WTC11 (cell line): ENCODE data around the gene SPAG9. TPM values are rescaled to one million over a fixed set of nuclear protein-coding genes. Genes with fewer than 3 reads are reported as not detected.

Source experiments
- ATAC-seq: fragments of 200-7000 bp; cut with Tn5 transposase; 2 replicates; pipeline ENCODE4 v1.10.0; 2021; ENCODE audit warnings: mild to moderate bottlenecking, moderate library complexity
- CTCF ChIA-PET: fragments of 300-600 bp; sonication (Branson Sonifier 250); formaldehyde crosslinking; loops from one replicate; lab custom pipeline; 2021; ENCODE audit warnings: antibody characterized with exemption; lab: Charles Lee
- POLR2A ChIA-PET: fragments of 350-600 bp; sonication (Branson Sonifier 250); formaldehyde crosslinking; loops from one replicate; lab custom pipeline; 2021; ENCODE audit warnings: antibody characterized with exemption; lab: Charles Lee
- DNase-seq: peaks from one replicate; pipeline ENCODE4 v3.0.0; 2021; ENCODE audit warnings: low spot score
- H3K27ac Mint-ChIP-seq: 2 replicates; pipeline ENCODE4 v1.8.0; 2021; ENCODE audit warnings: mixed read lengths
- H3K27me3 Mint-ChIP-seq: 2 replicates; pipeline ENCODE4 v1.8.0; 2021; ENCODE audit warnings: low read depth, mild to moderate bottlenecking, moderate library complexity, mixed read lengths
- H3K36me3 Mint-ChIP-seq: 2 replicates; pipeline ENCODE4 v1.8.0; 2021; ENCODE audit warnings: mixed read lengths
- H3K4me1 Mint-ChIP-seq: 2 replicates; pipeline ENCODE4 v1.8.0; 2022; ENCODE audit warnings: mixed read lengths
- H3K4me3 Mint-ChIP-seq: 2 replicates; pipeline ENCODE4 v1.8.0; 2021; ENCODE audit warnings: mild to moderate bottlenecking, moderate library complexity, mixed read lengths
- H3K9me3 Mint-ChIP-seq: 2 replicates; pipeline ENCODE4 v1.8.0; 2021; ENCODE audit warnings: mixed read lengths
- CBFB ChIP-seq: sonication (generic); formaldehyde crosslinking; IDR thresholded peaks from 2 replicates; pipeline ENCODE4 v1.8.1; 2022; ENCODE audit warnings: mild to moderate bottlenecking, low read depth, missing genetic modification reagents
- FOXP1 ChIP-seq: sonication (generic); formaldehyde crosslinking; IDR thresholded peaks from 2 replicates; pipeline ENCODE4 v1.8.0; 2022; ENCODE audit warnings: missing genetic modification reagents, mild to moderate bottlenecking, moderate library complexity, borderline replicate concordance
- GABPB1 ChIP-seq: sonication (generic); formaldehyde crosslinking; IDR thresholded peaks from 2 replicates; pipeline ENCODE4 v1.8.1; 2023; ENCODE audit warnings: mild to moderate bottlenecking, missing genetic modification reagents
- GRHL2 ChIP-seq: fragments of 250-450 bp; sonication (Bioruptor Pico); IDR thresholded peaks from 2 replicates; pipeline ENCODE4 v1.8.0; 2022; ENCODE audit warnings: mild to moderate bottlenecking, moderate library complexity; ENCODE audit not compliant: insufficient replicate concordance, severe bottlenecking
- GTF2I ChIP-seq: fragments of 250-450 bp; sonication (Bioruptor Pico); conservative IDR thresholded peaks from 2 replicates; pipeline ENCODE4 v1.4.0; 2021; ENCODE audit warnings: mild to moderate bottlenecking
- JUN ChIP-seq: sonication (generic); formaldehyde crosslinking; IDR thresholded peaks from 2 replicates; pipeline ENCODE4 v1.8.0; 2023; ENCODE audit warnings: mild to moderate bottlenecking, missing genetic modification reagents
- MYBL2 ChIP-seq: sonication (generic); formaldehyde crosslinking; IDR thresholded peaks from 2 replicates; pipeline ENCODE4 v1.8.1; 2023; ENCODE audit warnings: mild to moderate bottlenecking, moderate library complexity, missing genetic modification reagents
- NFATC4 ChIP-seq: fragments of 250-450 bp; sonication (Bioruptor Pico); IDR thresholded peaks from 2 replicates; pipeline ENCODE4 v1.9.0; 2021; ENCODE audit warnings: mild to moderate bottlenecking
- PREB ChIP-seq: sonication (generic); formaldehyde crosslinking; IDR thresholded peaks from 2 replicates; pipeline ENCODE4 v1.8.1; 2022; ENCODE audit warnings: mild to moderate bottlenecking, missing genetic modification reagents, moderate library complexity, borderline replicate concordance
- SP1 ChIP-seq: sonication (generic); formaldehyde crosslinking; conservative IDR thresholded peaks from 2 replicates; pipeline ENCODE4 v1.8.1; 2022; ENCODE audit warnings: missing genetic modification reagents
- TEAD1 ChIP-seq: sonication (generic); formaldehyde crosslinking; IDR thresholded peaks from 2 replicates; pipeline ENCODE4 v1.8.0; 2022; ENCODE audit warnings: mild to moderate bottlenecking, missing genetic modification reagents
- USF1 ChIP-seq: sonication (generic); formaldehyde crosslinking; IDR thresholded peaks from 2 replicates; pipeline ENCODE4 v1.8.0; 2022; ENCODE audit warnings: mild to moderate bottlenecking, missing genetic modification reagents
- ZBTB43 ChIP-seq: sonication (generic); formaldehyde crosslinking; IDR thresholded peaks from 2 replicates; pipeline ENCODE4 v1.8.1; 2023; ENCODE audit warnings: mild to moderate bottlenecking, missing genetic modification reagents
- ZNF416 ChIP-seq: fragments of 250-450 bp; sonication (Bioruptor Pico); IDR thresholded peaks from 2 replicates; pipeline ENCODE4 v1.9.0; 2021; ENCODE audit warnings: mild to moderate bottlenecking, inconsistent platforms
- ZNF423 ChIP-seq: fragments of 250-450 bp; sonication (Bioruptor Pico); IDR thresholded peaks from 2 replicates; pipeline ENCODE4 v2.1.2; 2022; ENCODE audit warnings: mild to moderate bottlenecking, moderate library complexity
- total RNA-seq: library from RNA; stranded (reverse); gene quantifications from 3 replicates; pipeline ENCODE4 v1.2.3, GENCODE V29; 2021
- TF ChIP-seq, protein P1 (sequence below): sonication (generic); formaldehyde crosslinking; IDR thresholded peaks from 2 replicates; pipeline ENCODE4 v1.8.1; 2023; ENCODE audit warnings: mild to moderate bottlenecking, missing genetic modification reagents
- TF ChIP-seq, protein P2 (sequence below): sonication (generic); formaldehyde crosslinking; IDR thresholded peaks from 2 replicates; pipeline ENCODE4 v1.8.0; 2022; ENCODE audit warnings: missing genetic modification reagents
- TF ChIP-seq, protein P3 (sequence below): sonication (generic); formaldehyde crosslinking; IDR thresholded peaks from 2 replicates; pipeline ENCODE4 v1.8.1; 2023; ENCODE audit warnings: mild to moderate bottlenecking, moderate library complexity, missing genetic modification reagents
- TF ChIP-seq, protein P4 (sequence below): sonication (generic); formaldehyde crosslinking; IDR thresholded peaks from 2 replicates; pipeline ENCODE4 v1.8.0; 2023; ENCODE audit warnings: mild to moderate bottlenecking, missing genetic modification reagents
- TF ChIP-seq, protein P5 (sequence below): sonication (generic); formaldehyde crosslinking; conservative IDR thresholded peaks from 2 replicates; pipeline ENCODE4 v1.8.1; 2022; ENCODE audit warnings: mild to moderate bottlenecking, missing genetic modification reagents

SPAG9 gene
- total RNA-seq, 1 experiment from 2014 or later, result 51.9 TPM

- peaks cover 15% of the 10 kb centered on the region for H3K27me3 Mint-ChIP-seq
- DNase-seq (no peak), ATAC-seq (no peak)
- no peak overlapping the region for H3K27ac Mint-ChIP-seq
- ChIA-PET CTCF (interaction anchor here (1.2 kb wide), 1 partner anchor 156 kb away, joined by 4 read pairs; no protein-coding TSS in a partner anchor), POLR2A (interaction anchor here (0.8 kb wide), 1 partner anchor 16 kb away, joined by 5 read pairs; no protein-coding TSS in a partner anchor)
- no peaks in the 10 kb centered on the region for H3K9me3 Mint-ChIP-seq
- no peak overlapping the region for H3K4me3 Mint-ChIP-seq
- no peaks in the 10 kb centered on the region for H3K36me3 Mint-ChIP-seq
- no peak for TF ChIP-seq SP1 (CRISPR knock-in tag)
- TF ChIP-seq USF1, result no peak
- peaks cover 12% of the 10 kb centered on the region for H3K4me1 Mint-ChIP-seq
These were observed 181.7 kb downstream of the SPAG9 start for GRCh38 chr17:50938821-50939541.

DNA sequence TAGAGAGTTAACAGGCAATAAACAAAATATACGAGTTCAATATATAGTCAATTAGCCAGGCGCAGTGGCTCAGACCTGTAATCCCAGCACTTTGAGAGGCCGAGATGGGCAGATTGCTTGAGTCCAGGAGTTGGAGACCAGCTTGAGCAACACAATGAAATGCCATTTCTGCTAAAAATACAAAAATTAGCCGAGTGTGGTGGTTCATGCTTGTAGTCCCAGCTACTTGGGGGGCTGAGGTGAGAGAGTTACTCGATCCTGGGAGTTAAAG is 184.7 kb downstream of the SPAG9 start:
- H3K9me3 Mint-ChIP-seq, result no peaks in the 10 kb centered on the region
- DNase-seq, result no peak
- ChIA-PET CTCF (interaction anchor here (0.7 to 1.5 kb wide), 2 partner anchors 10 to 173 kb away, joined by 4 read pairs; no protein-coding TSS in a partner anchor), POLR2A (interaction anchor here (1.4 kb wide), 1 partner anchor 9 kb away, joined by 4 read pairs; no protein-coding TSS in a partner anchor)
- ATAC-seq, result no peak
- no peaks in the 10 kb centered on the region for H3K36me3 Mint-ChIP-seq
- H3K4me1 Mint-ChIP-seq, result peaks cover 8% of the 10 kb centered on the region
- H3K4me3 Mint-ChIP-seq, result no peak overlapping the region
- peaks cover 13% of the 10 kb centered on the region for H3K27me3 Mint-ChIP-seq
- no peak overlapping the region for H3K27ac Mint-ChIP-seq
- no peak for TF ChIP-seq FOXP1 (CRISPR knock-in tag)
- TF ChIP-seq CBFB, result no peak
- no peak for TF ChIP-seq ZNF416 (CRISPR knock-in tag)
- TF ChIP-seq ZBTB43 (CRISPR knock-in tag), result no peak
- TF ChIP-seq, protein P1, sequence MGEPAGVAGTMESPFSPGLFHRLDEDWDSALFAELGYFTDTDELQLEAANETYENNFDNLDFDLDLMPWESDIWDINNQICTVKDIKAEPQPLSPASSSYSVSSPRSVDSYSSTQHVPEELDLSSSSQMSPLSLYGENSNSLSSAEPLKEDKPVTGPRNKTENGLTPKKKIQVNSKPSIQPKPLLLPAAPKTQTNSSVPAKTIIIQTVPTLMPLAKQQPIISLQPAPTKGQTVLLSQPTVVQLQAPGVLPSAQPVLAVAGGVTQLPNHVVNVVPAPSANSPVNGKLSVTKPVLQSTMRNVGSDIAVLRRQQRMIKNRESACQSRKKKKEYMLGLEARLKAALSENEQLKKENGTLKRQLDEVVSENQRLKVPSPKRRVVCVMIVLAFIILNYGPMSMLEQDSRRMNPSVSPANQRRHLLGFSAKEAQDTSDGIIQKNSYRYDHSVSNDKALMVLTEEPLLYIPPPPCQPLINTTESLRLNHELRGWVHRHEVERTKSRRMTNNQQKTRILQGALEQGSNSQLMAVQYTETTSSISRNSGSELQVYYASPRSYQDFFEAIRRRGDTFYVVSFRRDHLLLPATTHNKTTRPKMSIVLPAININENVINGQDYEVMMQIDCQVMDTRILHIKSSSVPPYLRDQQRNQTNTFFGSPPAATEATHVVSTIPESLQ (CRISPR knock-in tag), result no peak
- TF ChIP-seq MYBL2 (CRISPR knock-in tag), result no peak
- no peak for TF ChIP-seq TEAD1
- TF ChIP-seq, protein P2, sequence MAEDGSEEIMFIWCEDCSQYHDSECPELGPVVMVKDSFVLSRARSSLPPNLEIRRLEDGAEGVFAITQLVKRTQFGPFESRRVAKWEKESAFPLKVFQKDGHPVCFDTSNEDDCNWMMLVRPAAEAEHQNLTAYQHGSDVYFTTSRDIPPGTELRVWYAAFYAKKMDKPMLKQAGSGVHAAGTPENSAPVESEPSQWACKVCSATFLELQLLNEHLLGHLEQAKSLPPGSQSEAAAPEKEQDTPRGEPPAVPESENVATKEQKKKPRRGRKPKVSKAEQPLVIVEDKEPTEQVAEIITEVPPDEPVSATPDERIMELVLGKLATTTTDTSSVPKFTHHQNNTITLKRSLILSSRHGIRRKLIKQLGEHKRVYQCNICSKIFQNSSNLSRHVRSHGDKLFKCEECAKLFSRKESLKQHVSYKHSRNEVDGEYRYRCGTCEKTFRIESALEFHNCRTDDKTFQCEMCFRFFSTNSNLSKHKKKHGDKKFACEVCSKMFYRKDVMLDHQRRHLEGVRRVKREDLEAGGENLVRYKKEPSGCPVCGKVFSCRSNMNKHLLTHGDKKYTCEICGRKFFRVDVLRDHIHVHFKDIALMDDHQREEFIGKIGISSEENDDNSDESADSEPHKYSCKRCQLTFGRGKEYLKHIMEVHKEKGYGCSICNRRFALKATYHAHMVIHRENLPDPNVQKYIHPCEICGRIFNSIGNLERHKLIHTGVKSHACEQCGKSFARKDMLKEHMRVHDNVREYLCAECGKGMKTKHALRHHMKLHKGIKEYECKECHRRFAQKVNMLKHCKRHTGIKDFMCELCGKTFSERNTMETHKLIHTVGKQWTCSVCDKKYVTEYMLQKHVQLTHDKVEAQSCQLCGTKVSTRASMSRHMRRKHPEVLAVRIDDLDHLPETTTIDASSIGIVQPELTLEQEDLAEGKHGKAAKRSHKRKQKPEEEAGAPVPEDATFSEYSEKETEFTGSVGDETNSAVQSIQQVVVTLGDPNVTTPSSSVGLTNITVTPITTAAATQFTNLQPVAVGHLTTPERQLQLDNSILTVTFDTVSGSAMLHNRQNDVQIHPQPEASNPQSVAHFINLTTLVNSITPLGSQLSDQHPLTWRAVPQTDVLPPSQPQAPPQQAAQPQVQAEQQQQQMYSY, result no peak
- no peak for TF ChIP-seq GRHL2 (CRISPR knock-in tag)
- no peak for TF ChIP-seq ZNF423 (CRISPR knock-in tag)
- TF ChIP-seq, protein P3, sequence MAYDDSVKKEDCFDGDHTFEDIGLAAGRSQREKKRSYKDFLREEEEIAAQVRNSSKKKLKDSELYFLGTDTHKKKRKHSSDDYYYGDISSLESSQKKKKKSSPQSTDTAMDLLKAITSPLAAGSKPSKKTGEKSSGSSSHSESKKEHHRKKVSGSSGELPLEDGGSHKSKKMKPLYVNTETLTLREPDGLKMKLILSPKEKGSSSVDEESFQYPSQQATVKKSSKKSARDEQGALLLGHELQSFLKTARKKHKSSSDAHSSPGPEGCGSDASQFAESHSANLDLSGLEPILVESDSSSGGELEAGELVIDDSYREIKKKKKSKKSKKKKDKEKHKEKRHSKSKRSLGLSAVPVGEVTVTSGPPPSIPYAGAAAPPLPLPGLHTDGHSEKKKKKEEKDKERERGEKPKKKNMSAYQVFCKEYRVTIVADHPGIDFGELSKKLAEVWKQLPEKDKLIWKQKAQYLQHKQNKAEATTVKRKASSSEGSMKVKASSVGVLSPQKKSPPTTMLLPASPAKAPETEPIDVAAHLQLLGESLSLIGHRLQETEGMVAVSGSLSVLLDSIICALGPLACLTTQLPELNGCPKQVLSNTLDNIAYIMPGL (CRISPR knock-in tag), result no peak
- TF ChIP-seq NFATC4 (CRISPR knock-in tag), result no peak
- TF ChIP-seq, protein P4, sequence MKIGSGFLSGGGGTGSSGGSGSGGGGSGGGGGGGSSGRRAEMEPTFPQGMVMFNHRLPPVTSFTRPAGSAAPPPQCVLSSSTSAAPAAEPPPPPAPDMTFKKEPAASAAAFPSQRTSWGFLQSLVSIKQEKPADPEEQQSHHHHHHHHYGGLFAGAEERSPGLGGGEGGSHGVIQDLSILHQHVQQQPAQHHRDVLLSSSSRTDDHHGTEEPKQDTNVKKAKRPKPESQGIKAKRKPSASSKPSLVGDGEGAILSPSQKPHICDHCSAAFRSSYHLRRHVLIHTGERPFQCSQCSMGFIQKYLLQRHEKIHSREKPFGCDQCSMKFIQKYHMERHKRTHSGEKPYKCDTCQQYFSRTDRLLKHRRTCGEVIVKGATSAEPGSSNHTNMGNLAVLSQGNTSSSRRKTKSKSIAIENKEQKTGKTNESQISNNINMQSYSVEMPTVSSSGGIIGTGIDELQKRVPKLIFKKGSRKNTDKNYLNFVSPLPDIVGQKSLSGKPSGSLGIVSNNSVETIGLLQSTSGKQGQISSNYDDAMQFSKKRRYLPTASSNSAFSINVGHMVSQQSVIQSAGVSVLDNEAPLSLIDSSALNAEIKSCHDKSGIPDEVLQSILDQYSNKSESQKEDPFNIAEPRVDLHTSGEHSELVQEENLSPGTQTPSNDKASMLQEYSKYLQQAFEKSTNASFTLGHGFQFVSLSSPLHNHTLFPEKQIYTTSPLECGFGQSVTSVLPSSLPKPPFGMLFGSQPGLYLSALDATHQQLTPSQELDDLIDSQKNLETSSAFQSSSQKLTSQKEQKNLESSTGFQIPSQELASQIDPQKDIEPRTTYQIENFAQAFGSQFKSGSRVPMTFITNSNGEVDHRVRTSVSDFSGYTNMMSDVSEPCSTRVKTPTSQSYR, result no peak
- no peak for TF ChIP-seq JUN (CRISPR knock-in tag)
- TF ChIP-seq, protein P5, sequence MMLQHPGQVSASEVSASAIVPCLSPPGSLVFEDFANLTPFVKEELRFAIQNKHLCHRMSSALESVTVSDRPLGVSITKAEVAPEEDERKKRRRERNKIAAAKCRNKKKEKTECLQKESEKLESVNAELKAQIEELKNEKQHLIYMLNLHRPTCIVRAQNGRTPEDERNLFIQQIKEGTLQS (CRISPR knock-in tag), result no peak
- TF ChIP-seq PREB (CRISPR knock-in tag), result no peak
- TF ChIP-seq GTF2I (CRISPR knock-in tag), result no peak
- TF ChIP-seq GABPB1, result no peak
